ENCODE data around the gene DNMT1.

DNA sequence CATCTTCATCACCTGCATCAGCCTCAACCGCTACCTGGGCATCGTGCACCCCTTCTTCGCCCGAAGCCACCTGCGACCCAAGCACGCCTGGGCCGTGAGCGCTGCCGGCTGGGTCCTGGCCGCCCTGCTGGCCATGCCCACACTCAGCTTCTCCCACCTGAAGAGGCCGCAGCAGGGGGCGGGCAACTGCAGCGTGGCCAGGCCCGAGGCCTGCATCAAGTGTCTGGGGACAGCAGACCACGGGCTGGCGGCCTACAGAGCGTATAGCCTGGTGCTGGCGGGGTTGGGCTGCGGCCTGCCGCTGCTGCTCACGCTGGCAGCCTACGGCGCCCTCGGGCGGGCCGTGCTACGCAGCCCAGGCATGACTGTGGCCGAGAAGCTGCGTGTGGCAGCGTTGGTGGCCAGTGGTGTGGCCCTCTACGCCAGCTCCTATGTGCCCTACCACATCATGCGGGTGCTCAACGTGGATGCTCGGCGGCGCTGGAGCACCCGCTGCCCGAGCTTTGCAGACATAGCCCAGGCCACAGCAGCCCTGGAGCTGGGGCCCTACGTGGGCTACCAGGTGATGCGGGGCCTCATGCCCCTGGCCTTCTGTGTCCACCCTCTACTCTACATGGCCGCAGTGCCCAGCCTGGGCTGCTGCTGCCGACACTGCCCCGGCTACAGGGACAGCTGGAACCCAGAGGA is 80.6 kb downstream of the DNMT1 start:
- TF ChIP-seq GATA2 (IDR thresholded peaks at IDR 0.05; ENCODE audit: low read depth, low read length) = no peak
- no peak for TF ChIP-seq GATA3 (IDR thresholded peaks at IDR 0.05; ENCODE audit: low read depth, low read length)
